Astrocyte of the cerebellum (primary cell): ENCODE measurements around the gene TIMM44.
A peak's percentile ranks its signal among the peaks of the same experiment; 100 is the strongest.
"Not testable (repeated sequence)": the region's sequence is repeated elsewhere in the genome, so short reads cannot be mapped to it uniquely, and the experiment has no call there.

ENCODE experiments used
- DNase-seq: peaks from one replicate; pipeline ENCODE4 v3.0.0-alpha.2; 2011; ENCODE audit warnings: low read depth
- H3K4me3 ChIP-seq: 2 replicates; pipeline ENCODE4 v1.5.1; 2011; ENCODE audit warnings: mild to moderate bottlenecking, low read depth, low read length, moderate library complexity
- CTCF ChIP-seq: IDR thresholded peaks from 2 replicates; pipeline ENCODE4 v1.5.1; 2012; ENCODE audit warnings: low read length, low read depth, moderate library complexity, mild to moderate bottlenecking; ENCODE audit errors: missing control alignments
- in situ Hi-C: cut with HindIII; loops from 2 replicates; pipeline ENCODE4 v1.10.0; 2017; ENCODE audit warnings: low sequenced_read_pairs

TIMM44 gene

DNA sequence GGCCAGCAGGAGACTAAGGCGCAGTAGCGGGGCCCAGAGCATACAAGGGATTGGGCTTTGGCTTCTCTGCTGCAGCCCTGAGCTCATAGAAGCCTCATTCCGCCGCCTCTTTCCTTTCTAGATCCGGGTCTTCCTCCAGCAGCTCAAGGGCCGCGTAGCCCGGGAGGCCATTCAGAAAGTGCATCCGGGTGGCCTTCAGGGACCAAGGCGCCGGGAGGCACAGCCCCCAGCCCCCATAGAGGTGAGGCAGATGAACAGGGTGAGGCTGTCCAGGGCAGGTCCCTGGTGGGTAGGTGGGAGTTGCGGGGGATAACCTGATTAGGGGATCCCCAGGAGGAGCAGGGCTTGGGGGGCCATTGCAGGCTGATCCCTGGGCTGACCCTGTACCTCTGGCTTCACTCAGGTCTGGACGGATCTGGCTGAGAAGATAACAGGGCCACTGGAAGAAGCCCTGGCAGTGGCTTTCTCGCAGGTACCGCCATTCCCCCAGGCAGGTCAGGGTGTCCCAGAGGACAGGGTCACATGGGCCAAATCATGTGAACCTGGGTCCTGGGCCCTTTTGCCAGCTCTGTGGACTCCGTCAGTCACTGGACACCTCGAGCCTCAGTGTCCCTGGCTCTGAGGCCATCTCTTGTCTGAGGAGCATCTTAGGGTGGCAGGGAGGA, 22.0 kb downstream of the TIMM44 start:
- peak overlapping the region; percentile 48 for H3K4me3 ChIP-seq
- in situ Hi-C loops, result no loop called here

GRCh38 chr19:7920519-7921301, 22.8 kb downstream of the TIMM44 start:
- no peak for TF ChIP-seq CTCF
- DNase-seq, result peak; percentile 91
- in situ Hi-C loops, result no loop called here
- peak overlapping the region; percentile 64 for H3K4me3 ChIP-seq

More for the DNA sequence above, 22.0 kb downstream of the TIMM44 start:
- TF ChIP-seq CTCF, result no peak
- no peak for DNase-seq

GRCh38 chr19:7919610-7920518, 23.6 kb downstream of the TIMM44 start, which contains the start of gene SNAPC2:
SNAPC2 (plus strand) TSS chr19:7920338; CDS start chr19:7920367, 29 bp downstream.
- in situ Hi-C loops, result no loop called here
- TF ChIP-seq CTCF, result no peak
- peak within 1 kb of the TSS; percentile 64 for H3K4me3 ChIP-seq
- peak; percentile 84 for DNase-seq

DNA sequence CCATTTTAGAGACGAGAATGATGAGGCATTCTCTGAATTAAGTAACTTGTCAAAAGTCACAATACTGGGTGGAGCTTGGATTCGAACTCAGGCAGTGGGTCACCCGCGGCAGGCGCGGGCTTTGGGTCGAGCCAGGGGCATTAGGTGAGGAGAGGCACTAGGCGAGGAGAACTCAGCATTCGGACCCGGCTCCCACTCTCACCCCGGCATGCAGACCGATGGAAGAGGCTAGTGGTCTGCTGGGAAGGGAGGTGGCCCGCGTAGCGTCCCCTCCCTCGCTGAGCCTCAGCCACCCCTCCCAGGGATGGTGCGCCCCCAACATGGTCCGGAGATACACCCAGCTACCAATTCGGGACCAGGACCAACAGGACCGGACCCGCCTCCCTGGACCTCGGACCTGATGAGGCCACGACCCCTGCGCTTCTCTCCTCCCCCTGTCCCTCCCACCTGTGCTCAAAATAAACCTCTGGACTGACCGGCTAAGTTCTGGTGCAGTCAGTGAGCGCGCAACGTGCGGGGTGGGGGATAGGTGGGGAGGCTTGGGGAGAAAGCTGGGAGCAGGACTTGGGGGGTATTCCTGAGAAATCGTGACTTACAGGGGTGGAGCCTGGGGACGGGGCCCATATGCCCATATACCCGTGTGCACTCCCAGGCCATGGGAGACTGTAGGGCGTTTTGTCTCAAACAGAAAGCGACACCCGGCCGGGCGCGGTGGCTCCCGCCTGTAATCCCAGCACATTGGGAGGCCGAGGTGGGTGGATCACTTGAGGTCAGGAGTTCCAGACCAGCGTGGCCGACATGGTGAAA, 24.6 kb downstream of the TIMM44 start:
- no peak overlapping the region for H3K4me3 ChIP-seq
- no peak for DNase-seq
- in situ Hi-C loops, result no loop called here
- no peak for TF ChIP-seq CTCF

- in situ Hi-C loops, DNase-seq: not testable (repeated sequence)
- H3K4me3 ChIP-seq, result peak overlapping the region; percentile 5
Observed at GRCh38 chr19:7918062-7918614, 25.3 kb downstream of the TIMM44 start.

GRCh38 chr19:7917267-7918061, 26.0 kb downstream of the TIMM44 start:
- peak overlapping the region; percentile 5 for H3K4me3 ChIP-seq
- DNase-seq, result no peak
- in situ Hi-C loops, result no loop called here
- peak; percentile 74 for TF ChIP-seq CTCF
